Activated CD8-positive, alpha-beta memory T cell treated with anti-CD3 and anti-CD28 coated beads for 48 hours (primary cell): Measurements from ENCODE around the gene SRMS.
A peak's percentile ranks its signal among the peaks of the same experiment; 100 is the strongest.
"Not testable (repeated sequence)": the region's sequence is repeated elsewhere in the genome, so short reads cannot be mapped to it uniquely, and the experiment has no call there.

Source experiments
- DNase-seq, 3 experiments: peaks; one replicate each; pipeline ENCODE4 v3.0.0-alpha.2; 2020; ENCODE audit warnings: low read depth in 2 of 3, low spot score in 2 of 3

Gene SRMS

DNA sequence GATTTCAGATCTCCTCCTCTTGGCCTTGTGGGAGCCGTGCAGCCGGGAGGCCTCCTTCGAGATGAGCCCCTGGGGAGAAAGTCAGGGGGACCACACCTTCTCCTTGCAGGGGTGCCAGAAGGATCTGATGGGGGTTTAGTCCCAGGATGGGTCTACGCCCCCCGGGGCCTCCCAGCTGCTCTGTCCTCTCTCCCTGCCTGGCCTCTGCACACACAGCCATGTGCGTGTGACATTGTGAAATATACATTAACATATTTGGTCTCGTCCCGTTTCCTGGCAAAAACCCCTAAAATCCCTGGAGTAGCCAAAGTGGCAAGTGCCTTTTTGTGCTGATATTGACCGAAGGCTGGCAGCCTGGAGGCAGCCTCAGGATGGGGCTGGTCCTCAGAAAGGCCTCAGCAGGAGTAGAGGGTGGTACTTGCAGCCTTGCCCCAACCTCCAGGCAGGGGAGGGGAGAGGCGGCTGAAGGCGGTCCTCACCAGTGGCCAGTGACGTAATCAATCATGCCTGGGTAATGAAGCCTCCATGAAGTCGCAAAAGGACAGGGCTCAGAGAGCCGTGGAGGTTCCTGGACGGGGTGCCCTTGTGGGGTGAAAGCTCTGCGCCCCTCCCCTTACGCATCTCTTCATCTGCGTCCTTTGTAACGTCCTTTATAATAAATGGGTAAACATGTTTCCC, 31.6 kb upstream of the SRMS start:
- DNase-seq, result no peak

DNA sequence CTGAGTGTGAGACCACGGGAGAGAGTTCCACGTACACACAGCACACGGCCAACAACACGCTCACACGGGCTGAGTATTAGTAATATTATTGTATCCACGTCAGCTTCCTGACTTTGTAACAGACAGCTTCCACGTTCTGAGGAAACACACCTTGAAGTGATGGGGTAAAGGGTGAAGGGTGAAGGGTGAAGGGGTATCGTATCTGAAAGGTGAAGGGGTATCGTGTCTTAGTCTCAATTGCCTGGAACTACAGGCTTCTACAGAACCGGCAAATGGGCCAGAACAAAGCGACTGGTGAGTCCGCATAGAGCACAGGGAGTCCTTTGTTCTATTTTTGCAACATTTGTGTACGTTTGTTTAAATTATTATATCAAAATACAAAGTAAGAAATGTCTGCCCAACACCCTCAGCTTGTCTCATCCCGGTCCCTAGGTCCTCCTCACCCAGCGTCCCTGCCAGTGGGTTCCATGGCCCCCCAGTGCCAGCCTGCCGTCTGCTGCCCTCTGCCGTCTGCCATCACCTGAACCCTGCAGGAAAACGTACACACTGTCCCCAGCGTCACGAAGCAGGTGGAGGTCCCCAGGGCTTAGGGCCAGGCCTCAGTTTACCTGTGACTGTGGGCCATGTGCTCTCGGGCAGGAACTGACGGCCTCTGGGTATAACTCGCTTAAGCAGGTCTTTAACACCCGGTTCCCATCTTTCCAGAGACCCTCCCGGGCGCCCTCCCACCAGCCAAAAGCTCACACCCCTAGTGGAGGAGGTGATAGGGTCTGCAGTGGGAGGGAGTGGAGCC, 30.9 kb upstream of the SRMS start:
- DNase-seq, result no peak

DNA sequence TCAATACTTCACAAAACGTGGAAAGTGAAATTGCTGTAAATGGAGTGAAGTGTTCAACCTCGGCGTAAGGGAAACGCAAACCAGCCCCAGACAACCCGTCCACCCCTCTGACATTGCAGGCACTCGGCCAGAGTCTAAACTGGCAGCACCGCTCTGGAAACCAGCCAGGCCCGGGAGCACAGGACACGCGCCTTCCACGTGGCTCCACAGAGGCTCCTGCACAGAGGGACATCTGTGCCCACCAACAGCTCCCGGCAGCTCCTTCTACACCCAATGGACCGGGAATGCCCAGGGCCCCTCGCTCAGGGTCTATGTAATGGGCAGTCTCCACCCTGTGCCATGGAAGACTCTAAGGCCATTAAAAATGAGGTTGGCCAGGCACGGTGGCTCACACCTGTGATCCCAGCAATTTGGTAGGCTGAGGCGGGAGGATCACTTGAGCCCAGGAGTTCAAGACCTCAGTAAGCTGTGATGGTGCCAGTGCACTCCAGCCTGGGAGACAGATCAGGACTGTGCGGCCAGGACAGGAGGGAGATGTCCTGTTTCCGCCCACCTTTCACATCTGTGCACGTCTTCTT, 29.9 kb upstream of the SRMS start:
- no peak for DNase-seq

DNA sequence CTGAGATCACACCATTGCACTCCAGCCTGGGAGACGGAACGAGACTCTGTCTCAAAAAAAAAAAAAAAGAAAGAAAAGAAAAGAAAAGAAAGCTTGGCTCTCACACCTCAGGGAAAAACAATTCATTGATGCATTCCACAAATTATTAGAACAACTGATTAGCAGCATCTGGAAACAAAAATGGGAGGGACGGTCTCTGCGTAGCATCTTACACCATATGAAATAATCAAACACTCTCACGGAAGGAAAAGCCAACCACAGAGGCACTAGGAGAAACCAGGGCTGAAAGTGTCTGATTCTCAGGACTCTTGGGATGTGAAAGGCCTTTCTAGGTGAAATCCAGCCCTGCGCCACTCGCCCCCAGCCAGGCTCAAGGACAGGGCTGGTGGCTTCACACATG, 28.8 kb upstream of the SRMS start:
- DNase-seq, result no peak

DNA sequence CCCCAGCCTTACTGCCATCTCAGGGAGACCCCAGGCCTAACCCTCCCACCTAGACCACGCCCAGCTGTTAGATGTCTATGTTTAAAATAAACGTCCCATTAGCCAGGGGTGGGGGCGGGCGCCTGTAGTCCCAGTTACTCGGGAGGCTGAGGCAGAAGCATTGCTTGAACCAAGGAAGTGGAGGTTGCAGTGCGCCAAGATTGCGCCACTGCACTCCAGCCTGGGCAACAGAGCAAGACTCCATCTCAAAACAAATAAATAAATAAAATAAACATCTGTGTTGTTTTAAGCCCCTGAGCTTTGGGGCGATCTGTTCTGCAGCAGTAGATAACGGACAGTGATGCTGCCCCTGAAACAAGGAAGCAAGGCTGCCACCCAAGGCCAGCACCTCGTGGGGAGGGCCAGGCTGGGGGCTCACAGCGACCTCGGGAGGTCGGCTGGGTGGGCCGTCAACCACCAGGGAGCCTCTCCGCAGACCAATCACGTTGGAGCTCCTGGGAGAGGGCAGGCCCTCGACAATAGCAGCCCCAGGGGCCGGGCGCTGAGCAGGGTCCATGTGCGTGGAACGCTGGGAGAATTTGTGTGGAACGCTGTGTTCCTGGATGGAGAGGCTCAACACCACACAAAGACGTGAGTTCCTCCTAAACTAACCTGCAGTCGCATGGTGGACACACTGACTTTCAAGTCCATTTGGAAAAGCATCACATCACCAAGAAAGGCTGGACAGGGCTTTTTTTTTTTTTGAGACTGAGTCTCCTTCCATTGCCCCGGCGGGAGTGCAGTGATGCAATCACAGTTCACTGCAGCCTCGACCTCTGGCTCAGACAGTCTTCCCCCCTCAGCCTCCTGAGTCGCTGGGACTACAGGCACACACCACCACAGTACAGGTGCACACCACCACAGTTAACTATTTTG, 27.5 kb upstream of the SRMS start:
- no peak for DNase-seq

DNA sequence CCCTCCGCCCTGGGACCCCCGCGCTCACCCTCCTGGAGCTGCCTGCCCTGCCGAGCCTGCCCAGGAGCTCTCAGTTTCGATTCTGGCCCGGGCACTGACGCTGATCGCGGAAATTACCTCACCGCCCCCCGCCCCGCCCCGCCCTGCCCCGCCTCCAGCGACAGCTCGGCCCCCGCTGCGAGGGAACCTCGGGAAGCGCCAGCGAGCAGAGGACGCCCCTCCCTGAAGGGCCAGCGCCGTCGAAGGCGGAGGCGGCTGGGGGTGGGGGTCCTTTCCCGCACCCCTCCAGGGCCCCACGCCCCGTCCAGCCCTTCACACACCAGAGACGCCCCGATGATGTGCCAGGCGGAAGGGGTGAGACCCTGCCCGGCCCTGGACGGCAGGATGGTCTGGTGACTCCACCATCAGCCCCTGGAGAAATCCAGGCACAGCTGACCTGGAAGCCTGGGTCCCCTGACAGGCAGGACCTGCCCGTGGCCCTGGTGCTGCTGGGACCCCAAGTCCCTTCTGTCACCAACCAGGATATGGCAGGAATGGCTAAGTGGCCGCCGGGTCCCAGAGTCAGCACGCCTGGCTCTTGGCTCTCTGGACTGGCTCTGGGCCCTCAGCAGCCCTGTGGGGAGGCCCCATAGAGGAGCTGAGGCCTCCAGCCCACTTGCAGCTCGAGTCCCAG, 26.7 kb upstream of the SRMS start, which contains the start of gene HELZ2:
Gene HELZ2, minus strand, starts transcription at position 84 of the 673 bp plus-strand sequence. CDS start 1,854 bp downstream, outside the sequence.
- peak in 1 of 3 experiments; percentile 18 for DNase-seq

DNA sequence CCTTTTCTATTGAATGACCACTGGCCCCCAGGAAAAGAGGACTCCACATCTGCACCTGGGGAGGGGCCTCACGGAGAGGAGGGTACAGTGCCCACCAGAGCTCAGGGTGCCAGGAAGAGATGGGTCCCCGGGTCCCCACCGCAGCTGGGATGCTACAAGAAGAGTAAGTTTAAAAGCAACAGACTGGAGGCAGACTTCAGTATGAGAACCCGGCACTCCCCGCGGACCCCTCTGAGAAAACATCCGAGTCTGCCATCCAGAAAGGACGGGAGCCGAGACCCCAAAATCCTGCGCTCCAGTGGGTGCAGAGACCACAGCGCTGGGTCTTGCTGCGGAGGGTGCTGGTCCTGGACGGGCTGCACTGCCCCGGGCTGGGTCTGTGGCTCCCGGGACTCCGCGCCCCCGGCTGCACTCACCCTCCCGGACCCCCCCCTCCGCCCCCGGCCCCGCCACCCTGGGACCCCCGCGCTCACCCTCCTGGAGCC, 26.1 kb upstream of the SRMS start:
- DNase-seq, result no peak

DNA sequence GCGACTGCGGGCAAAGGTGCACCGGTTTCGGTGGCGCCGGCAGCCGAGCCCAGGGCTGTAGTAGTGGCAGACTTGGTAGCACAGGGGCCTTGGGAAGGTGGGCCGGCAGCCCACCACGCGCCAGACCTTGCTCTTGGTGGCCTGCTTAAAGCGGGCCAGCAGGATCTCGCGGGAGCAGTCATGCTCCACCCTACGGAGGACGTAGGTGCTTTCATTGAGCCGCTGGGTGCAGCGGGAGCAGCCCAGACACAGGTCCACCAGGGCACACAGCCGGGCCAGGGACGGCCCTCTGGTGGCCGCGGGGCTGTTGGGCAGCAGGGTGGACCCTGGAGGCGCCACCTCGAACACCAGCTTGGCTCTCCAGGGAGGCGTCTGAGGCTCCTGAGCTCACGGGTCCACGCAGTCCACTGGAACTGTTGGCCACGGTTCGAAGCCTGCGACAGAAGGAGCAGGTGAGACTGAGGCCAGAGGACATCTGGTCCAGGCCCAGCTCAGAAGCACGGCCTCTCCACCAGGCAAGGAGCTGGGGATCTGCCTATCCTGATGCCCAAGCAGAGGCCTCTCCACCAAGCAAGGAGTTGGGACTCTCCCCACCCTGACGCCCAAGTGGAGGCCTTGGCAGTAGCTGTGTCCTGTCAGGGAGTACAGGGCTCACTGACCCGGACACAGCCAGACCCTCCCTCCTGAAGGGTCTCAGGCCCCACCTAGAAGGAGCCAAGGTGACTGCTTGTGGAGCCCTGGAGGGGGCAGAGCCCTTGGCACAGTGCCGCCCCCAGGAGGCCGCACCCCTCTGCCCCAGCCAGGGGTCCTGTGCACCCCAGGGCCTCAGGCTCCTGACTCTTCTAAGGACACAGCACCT, 25.5 kb upstream of the SRMS start:
- DNase-seq, result no peak

DNA sequence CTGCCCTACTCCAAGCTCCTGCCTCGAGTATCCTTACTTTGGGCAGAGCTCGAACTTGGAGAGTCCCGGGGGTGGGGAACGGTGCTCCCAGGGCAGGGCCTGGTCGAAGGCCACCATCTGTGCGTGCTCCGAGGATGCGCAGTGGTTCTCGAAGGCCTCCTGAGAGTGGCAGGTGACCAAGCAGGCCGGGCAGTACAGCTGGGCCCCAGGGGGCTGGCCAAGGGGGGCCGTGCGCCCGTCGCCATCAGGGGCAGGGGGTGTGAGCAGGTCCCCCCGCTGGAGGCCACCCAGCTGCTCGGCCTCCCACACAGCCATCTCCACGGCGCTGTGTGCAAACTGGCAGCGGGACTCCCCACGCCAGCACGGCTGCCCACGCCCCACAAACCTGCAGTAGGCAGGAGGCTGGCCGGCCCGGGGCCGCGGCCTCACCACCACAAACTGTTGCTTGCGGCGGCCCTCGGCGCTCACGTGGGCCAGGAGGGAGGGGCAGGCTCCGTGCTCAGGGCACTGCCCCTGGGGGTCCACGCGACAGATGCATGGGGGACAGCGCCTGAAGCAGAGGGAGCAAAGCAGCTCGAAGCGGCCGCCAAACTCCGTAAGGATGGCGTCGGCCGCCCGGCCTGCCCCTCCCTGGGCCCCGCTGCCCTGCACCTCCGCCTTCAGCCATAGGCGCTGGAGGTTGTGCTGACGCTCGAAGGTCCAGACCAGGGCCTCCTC, 24.7 kb upstream of the SRMS start:
- DNase-seq, result no peak

DNA sequence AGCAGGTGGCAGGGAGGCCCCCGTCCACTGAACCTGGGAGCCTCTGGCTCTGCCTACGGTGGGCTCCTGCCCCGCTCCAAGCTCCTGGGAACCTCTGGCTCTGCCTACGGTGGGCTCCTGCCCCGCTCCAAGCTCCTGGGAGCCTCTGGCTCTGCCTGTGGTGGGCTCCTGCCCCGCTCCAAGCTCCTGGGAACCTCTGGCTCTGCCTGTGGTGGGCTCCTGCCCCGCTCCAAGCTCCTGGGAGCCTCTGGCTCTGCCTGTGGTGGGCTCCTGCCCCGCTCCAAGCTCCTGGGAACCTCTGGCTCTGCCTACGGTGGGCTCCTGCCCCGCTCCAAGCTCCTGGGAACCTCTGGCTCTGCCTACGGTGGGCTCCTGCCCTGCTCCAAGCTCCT, 23.5 kb upstream of the SRMS start:
- DNase-seq, result not testable (repeated sequence)

DNA sequence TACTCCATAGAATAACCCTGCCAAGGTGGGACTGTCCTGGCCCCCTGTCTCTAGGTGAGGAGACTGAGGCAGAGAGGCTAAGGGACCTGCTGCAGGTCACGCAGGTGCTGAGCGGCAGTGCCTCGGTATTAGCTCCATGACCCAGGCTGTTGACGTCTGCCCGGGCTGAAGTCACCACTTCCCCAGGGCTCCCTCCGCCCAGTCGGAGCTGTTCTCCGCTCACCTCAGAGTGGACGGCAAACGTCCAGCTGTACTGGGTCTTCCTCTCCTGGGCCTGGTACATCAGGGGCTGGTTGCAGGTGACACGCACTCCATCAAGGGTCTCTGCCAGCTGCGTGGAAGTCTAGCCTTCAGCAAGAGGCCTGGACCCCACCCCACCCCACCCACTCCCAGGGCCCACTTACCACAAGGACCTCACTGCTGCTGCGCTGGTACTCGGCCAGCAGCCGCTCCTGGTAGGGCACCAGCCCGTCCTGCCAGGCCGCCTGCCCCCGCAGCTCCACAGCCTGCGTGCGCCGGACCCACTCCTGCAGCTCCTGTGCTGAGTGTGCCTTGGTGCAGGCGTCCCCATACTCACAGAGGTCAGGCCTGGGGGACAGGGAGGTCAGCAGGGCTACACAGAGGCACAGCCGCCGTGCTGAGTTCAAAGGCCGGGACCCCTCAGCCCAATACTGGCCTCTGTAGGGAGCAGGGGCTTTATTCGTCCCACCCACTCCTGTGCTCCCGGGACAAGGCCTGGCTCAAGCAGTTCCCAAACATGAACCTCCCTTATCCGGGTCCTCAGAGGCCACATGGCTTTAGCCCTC, 22.9 kb upstream of the SRMS start:
- DNase-seq, result no peak

DNA sequence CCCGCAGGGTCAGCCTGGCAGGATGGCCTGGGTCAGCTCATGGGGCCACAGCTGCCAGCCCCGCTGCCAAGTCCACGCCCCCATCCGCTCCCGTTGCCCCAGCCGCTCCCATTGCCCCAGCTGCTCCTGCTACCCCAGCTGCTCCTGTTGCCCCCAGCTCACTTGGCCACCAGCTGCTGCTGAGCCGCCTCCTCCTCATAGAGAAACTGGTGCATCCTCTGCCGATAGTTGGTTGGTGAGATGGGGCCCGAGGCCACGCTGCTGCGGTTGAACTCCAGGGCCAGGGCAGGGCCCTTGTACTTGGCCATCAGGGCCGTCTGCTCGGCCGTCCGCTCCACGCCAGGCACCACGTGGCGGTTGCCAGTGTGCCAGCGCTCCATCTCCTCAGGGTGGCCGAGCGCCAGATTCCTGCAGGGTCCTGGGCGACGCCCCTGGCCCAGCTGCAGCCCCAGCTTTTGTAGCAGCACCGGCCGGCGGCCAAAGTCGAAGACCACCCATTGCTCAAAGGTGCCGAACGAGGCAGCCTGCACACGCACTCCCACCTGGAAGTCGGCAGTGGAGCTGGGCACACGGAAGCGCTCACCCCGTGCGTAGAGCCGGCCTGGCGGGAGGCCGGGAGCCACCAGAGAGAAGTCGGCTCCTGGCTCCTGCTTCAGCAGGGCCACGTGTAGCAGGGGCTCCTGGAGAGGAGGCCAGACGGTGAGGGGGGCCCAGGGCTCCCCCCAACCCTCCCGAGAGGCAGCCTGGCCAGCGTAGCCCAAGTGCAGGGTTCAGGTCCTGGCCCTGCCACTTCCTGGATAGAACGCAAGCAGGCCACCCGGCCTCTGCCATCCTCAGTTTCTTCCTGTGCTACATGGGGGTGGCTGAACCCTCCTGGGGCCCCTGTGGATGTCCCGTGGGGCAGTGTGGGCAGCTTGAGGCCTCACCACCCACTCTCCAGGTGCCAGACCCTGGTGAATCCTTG, 21.7 kb upstream of the SRMS start:
- no peak for DNase-seq

DNA sequence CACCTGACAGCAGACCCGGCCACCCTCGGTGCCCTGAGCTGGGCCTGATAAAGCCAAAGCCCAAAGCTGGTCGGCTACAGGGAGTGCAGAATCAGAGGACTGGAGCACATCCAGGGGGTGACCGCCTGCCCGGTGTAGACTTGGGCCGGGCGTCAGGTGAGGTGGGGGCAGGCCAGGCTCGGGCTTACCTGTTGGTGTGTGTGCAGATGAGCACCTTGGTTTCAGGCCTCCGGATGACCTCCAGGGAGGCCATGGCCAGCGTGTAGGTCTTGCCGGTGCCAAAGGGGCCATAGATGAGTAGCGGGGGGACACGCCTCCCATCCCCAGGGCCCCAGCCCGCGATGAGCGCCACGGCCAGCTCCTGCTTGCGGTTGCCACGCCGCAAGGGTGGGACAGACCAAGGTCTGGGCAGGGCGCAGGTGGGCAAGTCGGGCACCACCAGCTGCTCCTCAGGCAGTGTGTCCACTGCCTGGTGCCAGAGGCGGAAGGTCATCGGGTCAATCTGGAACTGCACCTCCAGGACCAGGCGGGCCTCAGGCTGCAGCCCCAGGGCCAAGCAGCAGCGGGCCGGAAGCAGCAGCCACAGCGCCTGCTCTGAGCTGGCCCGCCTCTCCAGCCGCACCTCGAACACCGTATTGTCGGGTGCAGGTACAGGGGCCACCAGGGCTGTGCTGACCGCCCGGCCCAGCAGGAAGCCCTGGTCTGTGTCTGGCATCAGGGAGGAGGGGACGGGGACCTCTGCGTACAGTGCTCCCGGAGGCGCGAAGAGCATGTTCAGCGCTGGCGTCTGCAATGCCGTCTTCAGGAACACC, 20.8 kb upstream of the SRMS start:
- DNase-seq, result no peak

DNA sequence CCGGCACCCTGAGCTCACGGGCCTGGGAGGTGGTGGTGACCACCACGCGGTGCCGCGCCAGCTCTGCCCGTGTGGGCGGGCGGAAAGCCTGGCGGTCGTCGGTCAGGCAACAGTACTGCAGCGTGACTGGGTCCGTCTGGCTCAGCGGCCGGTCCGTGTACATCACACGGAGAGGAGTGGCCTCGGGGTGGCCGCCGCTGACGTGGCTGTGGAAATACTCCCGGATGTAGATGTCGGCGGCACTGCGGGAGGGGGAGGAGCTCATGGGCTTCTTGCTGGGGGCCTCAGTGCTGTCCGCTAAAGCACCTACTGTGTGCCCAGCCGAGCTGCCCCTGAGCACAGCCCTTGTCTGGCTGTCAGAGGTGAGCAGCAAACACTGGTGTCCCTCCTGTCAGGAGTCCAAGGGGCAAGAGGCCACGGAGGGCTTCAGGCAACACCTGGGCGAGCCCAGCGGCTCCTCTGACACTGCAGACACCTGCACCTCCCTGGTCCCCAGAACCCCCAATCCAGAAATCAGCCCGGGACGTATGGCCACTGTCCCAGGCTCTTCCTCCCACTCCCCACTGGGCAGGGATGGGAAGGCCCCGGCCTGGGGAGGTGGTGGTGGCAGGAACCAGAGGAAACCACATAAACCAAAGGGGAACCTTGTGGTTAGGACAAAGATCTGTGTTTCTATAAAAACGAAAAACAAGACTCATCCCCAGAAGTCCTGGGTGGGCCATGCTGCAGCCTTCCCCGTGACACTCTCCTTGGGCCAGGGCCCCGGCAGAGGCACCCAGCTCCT, 20.0 kb upstream of the SRMS start:
- DNase-seq, result peak in 2 of 3 experiments; percentile 38 to 44

DNA sequence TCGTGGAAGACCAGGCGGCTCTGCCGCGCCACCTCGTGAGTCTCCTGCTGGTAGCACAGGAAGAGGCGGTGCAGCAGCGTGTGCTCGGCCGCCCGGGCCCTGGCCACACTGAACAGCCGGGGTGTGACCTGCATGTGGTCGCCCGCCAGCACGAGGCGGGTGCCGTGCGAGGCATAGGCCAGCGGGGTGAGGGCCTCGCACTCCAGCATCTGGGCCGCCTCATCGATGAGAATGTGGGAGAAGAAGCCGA, 19.5 kb upstream of the SRMS start:
- DNase-seq, result no peak
